Spleen (tissue), 7 donors: ENCODE results near the gene MSTN.

ENCODE experiments used
- POLR2A ChIP-seq, 3 donors: fragments of 450-650 bp; IDR thresholded peaks; one replicate each; pipeline ENCODE4 v1.5.1; 2017; ENCODE audit warnings: antibody characterized with exemption in 3 of 3, mild to moderate bottlenecking in 1 of 3
- POLR2AphosphoS5 ChIP-seq, 3 donors: sonication (generic); formaldehyde crosslinking; IDR thresholded peaks; one replicate each; pipeline ENCODE4 v1.5.1; 2017; ENCODE audit warnings: antibody characterized with exemption in 3 of 3
- TF ChIP-seq, protein P1 (sequence below), 11 experiments: fragments of 200-600 bp in 7 of 11; fragments of 450-650 bp in 4 of 11; sonication (generic) in 4 of 11; IDR thresholded peaks in 8 of 11; conservative IDR thresholded peaks in 3 of 11; 1 replicate in 7 of 11; 2 replicates in 4 of 11; pipeline versions ENCODE4 v1.4.0 to v1.8.0; 2016 to 2021; ENCODE audit warnings: antibody characterized with exemption in 11 of 11, inconsistent platforms in 4 of 11, mild to moderate bottlenecking in 1 of 11
- donor health status: DM: no; HTN: no; CAD: no; lungs with moderate emphysema.
- donor health status: DM: no; HTN: no; CAD: no.
- donor health status: DM: no; HTN: no; CAD: no.

DNA sequence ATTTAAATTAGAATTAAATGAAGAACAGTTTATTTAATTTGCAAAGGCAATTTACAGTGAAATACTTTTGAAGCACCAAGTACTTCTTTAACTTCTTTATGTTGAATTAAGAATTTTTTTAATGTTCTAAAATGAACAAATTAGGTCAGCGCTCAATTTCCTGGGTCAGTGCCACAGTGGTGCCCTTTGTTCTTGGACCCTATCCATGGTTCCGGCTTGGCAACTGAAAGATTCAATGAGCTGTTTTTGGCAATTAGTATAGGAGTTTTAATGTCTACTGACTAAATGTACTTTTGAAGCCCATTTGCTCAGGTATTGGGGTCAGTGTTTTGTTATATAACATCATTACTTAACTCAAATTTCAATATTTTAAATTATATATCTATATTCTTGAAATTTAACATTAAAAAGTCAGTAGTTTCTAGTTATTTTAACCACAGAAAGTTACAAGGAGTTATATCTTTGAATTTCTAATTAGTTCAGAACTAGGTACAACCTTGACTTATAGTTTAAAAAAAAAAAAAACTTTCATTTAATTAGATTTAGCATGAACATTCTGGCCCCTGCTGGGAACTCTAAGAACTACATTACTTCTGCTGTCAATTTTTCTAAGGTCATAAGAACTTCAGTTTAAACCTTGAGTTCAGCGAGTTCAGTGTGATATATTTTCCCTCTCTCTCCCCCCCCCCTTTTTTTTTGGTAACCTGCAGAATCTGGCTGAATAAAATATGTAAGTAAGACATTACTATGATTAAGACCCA is 7.6 kb upstream of the MSTN start:
- TF ChIP-seq, protein P1, sequence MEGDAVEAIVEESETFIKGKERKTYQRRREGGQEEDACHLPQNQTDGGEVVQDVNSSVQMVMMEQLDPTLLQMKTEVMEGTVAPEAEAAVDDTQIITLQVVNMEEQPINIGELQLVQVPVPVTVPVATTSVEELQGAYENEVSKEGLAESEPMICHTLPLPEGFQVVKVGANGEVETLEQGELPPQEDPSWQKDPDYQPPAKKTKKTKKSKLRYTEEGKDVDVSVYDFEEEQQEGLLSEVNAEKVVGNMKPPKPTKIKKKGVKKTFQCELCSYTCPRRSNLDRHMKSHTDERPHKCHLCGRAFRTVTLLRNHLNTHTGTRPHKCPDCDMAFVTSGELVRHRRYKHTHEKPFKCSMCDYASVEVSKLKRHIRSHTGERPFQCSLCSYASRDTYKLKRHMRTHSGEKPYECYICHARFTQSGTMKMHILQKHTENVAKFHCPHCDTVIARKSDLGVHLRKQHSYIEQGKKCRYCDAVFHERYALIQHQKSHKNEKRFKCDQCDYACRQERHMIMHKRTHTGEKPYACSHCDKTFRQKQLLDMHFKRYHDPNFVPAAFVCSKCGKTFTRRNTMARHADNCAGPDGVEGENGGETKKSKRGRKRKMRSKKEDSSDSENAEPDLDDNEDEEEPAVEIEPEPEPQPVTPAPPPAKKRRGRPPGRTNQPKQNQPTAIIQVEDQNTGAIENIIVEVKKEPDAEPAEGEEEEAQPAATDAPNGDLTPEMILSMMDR (IDR thresholded peaks at IDR 0.05 in 8 of 11, conservative IDR thresholded peaks at IDR 0.05 in 3 of 11) = peak in 8 of 11 experiments; percentile 19 to 64 (median 55)
- no peak for TF ChIP-seq POLR2A (IDR thresholded peaks at IDR 0.05)
- no peak for TF ChIP-seq POLR2AphosphoS5 (IDR thresholded peaks at IDR 0.05)
